HL-60 (cell line): ENCODE measurements around the gene LSM10.
A peak's percentile ranks its signal among the peaks of the same experiment; 100 is the strongest.

Experiments
- DNase-seq, 2 experiments: peaks; one replicate each; pipeline ENCODE4 v3.0.0-alpha.2; 2010 to 2020; ENCODE audit warnings: low read depth in 1 of 2, low spot score in 1 of 2
- H3K27ac ChIP-seq: fragments of 250-450 bp; sonication (Bioruptor Pico); replicated peaks from 2 replicates; pipeline ENCODE4 v1.5.1; 2020; ENCODE audit warnings: mild to moderate bottlenecking, moderate library complexity
- H3K27me3 ChIP-seq: fragments of 250-450 bp; sonication (Bioruptor Pico); 2 replicates; pipeline ENCODE4 v1.5.1; 2021; ENCODE audit warnings: mild to moderate bottlenecking, moderate library complexity; ENCODE audit not compliant: insufficient read depth, poor library complexity, severe bottlenecking
- H3K4me3 ChIP-seq: replicated peaks from 2 replicates; pipeline ENCODE4 v1.5.1; 2011; ENCODE audit warnings: mild to moderate bottlenecking, control low read depth, low read length; ENCODE audit not compliant: insufficient read depth
- GABPA ChIP-seq: IDR thresholded peaks from 2 replicates; pipeline ENCODE4 v1.6.1; 2012; ENCODE audit warnings: low read depth
- POLR2AphosphoS5 ChIP-seq: IDR thresholded peaks from 2 replicates; pipeline ENCODE4 v1.6.1; 2012; ENCODE audit warnings: low read depth
- REST ChIP-seq: IDR thresholded peaks from 2 replicates; pipeline ENCODE4 v1.6.1; 2012; ENCODE audit warnings: low read depth; ENCODE audit not compliant: insufficient replicate concordance
- SPI1 ChIP-seq: IDR thresholded peaks from 2 replicates; pipeline ENCODE4 v1.6.1; 2012; ENCODE audit warnings: low read depth, mild to moderate bottlenecking, borderline replicate concordance
- TF ChIP-seq, protein P1 (sequence below): IDR thresholded peaks from one replicate; pipeline ENCODE4 v1.5.1; 2011; ENCODE audit warnings: low read length, control low read depth, inconsistent platforms; ENCODE audit not compliant: insufficient read depth

LSM10 gene

DNA sequence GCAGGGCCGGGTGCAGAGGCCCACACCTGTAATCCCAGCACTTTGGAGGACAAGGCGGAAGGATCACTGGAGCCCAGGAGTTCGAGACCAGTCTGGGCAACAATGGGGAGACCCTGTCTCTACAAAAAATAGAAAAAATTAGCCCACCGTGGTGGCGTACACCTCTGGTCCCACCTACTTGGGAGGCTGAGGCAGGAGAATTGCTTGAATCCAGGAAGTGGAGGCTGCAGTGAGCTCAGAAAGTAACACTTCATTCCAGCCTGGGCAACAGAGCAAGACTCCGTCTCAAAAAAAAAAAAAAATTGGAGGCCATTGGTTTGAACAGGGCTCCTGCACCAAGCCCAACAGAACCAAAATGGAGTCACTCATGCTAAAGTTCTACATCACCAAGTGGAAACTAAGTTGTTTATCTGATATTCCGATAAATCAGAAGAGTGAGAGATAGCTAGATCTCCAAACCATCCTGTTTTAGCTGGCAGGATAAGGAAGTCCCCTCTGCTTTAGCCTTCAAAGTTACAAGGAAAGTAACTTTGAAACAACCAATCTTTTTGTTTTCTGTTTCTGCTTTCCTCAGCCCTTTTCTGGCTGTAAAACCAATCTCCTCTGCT, 766 bp upstream of the LSM10 start:
- H3K27me3 ChIP-seq = no peaks in the 10 kb centered on the region
- DNase-seq = no peak
- H3K4me3 ChIP-seq = peak overlapping the region; percentile 92
- TF ChIP-seq, protein P1, sequence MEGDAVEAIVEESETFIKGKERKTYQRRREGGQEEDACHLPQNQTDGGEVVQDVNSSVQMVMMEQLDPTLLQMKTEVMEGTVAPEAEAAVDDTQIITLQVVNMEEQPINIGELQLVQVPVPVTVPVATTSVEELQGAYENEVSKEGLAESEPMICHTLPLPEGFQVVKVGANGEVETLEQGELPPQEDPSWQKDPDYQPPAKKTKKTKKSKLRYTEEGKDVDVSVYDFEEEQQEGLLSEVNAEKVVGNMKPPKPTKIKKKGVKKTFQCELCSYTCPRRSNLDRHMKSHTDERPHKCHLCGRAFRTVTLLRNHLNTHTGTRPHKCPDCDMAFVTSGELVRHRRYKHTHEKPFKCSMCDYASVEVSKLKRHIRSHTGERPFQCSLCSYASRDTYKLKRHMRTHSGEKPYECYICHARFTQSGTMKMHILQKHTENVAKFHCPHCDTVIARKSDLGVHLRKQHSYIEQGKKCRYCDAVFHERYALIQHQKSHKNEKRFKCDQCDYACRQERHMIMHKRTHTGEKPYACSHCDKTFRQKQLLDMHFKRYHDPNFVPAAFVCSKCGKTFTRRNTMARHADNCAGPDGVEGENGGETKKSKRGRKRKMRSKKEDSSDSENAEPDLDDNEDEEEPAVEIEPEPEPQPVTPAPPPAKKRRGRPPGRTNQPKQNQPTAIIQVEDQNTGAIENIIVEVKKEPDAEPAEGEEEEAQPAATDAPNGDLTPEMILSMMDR = no peak
- TF ChIP-seq REST (no peak), SPI1 (no peak), GABPA (no peak), POLR2AphosphoS5 (no peak)
- no peak overlapping the region for H3K27ac ChIP-seq

DNA sequence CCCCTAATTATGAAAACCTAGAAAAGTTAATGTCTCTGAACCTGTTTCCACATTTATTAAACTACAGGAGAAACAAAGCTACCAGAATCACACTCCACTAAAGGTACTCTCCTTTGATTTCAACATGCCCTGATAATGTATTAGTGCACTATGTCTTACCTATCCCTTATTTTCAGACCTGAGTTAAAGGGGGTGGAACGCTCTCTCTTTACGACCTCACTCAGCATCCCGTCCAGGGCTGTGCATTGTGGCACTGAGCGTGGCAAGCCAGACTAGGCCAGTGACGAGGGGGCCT, 678 bp downstream of the LSM10 start:
- no peak for TF ChIP-seq SPI1
- TF ChIP-seq REST = no peak
- TF ChIP-seq, protein P1 = no peak
- no peak for TF ChIP-seq POLR2AphosphoS5
- no peak for TF ChIP-seq GABPA
- Histone ChIP-seq H3K27ac (peak overlapping the region; percentile 78), H3K27me3 (no peaks in the 10 kb centered on the region), H3K4me3 (peak overlapping the region; percentile 92)
- DNase-seq = no peak

DNA sequence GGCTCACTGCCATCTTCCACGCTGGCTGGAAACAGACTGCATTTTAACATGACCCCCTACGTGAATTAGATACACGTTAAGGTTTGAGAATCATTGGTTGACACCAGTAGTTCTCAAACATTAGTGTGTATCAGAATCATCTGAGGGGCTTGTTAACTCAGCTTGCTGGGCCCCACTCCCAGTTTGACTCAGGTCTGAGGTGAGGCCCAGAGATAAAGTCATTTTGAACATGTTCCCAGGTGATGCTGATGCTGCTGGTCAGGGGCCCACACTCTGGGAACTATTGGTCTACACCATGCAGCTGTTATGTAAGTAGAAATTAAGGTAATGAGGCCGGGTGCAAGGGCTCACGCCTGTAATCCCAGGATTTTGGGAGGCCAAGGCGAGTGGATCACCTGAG, 1.3 kb downstream of the LSM10 start:
- no peak for TF ChIP-seq POLR2AphosphoS5
- no peak for TF ChIP-seq GABPA
- TF ChIP-seq REST = no peak
- TF ChIP-seq, protein P1 = no peak
- TF ChIP-seq SPI1 = no peak

More for the DNA sequence above, 1.3 kb downstream of the LSM10 start:
- no peak for DNase-seq
- no peak overlapping the region for H3K4me3 ChIP-seq
- no peaks in the 10 kb centered on the region for H3K27me3 ChIP-seq
- no peak overlapping the region for H3K27ac ChIP-seq
